HG02973 (cell line): ENCODE measurements around the gene C14orf132.

Source experiments
- ATAC-seq: cut with Tn5 transposase; IDR thresholded peaks from one replicate; pipeline ENCODE4 v1.9.1; 2021; ENCODE audit warnings: moderate library complexity; ENCODE audit not compliant: unreplicated experiment

Gene C14orf132

GRCh38 chr14:96096639-96097610, 57.8 kb downstream of the C14orf132 start:
- ATAC-seq, result no peak

GRCh38 chr14:96097752-96098151, 58.6 kb downstream of the C14orf132 start:
- ATAC-seq, result no peak

- no peak for ATAC-seq
Observed at GRCh38 chr14:96098309-96098998, 59.3 kb downstream of the C14orf132 start.

GRCh38 chr14:96098999-96099335, 59.8 kb downstream of the C14orf132 start:
- ATAC-seq, result no peak

GRCh38 chr14:96100161-96101064, 61.3 kb downstream of the C14orf132 start:
- ATAC-seq, result no peak

GRCh38 chr14:96102081-96102856, 63.1 kb downstream of the C14orf132 start:
- no peak for ATAC-seq

- ATAC-seq, result no peak
Observed at GRCh38 chr14:96103075-96103474, 63.9 kb downstream of the C14orf132 start.

GRCh38 chr14:96103560-96104460, 64.6 kb downstream of the C14orf132 start:
- no peak for ATAC-seq

GRCh38 chr14:96104469-96105057, 65.4 kb downstream of the C14orf132 start:
- no peak for ATAC-seq

GRCh38 chr14:96105089-96105925, 66.1 kb downstream of the C14orf132 start:
- no peak for ATAC-seq

- ATAC-seq, result no peak
Observed at GRCh38 chr14:96105926-96106441, 66.8 kb downstream of the C14orf132 start.

- ATAC-seq, result no peak
Observed at GRCh38 chr14:96106891-96107290, 67.7 kb downstream of the C14orf132 start.

GRCh38 chr14:96108061-96108795, 69.1 kb downstream of the C14orf132 start:
- ATAC-seq, result no peak

GRCh38 chr14:96108911-96109310, 69.7 kb downstream of the C14orf132 start:
- no peak for ATAC-seq

GRCh38 chr14:96109596-96110355, 70.6 kb downstream of the C14orf132 start:
- ATAC-seq, result no peak

- no peak for ATAC-seq
Observed at GRCh38 chr14:96112032-96112431, 72.9 kb downstream of the C14orf132 start.
